Inflammatory macrophage treated with lipopolysaccharide for 4 hours (primary cell): ENCODE results near the gene SIPA1.
A peak's percentile ranks its signal among the peaks of the same experiment; 100 is the strongest.

Experiments used
- DNase-seq: peaks from one replicate; pipeline ENCODE4 v3.0.0-alpha.2; 2020

The SIPA1 gene

DNA sequence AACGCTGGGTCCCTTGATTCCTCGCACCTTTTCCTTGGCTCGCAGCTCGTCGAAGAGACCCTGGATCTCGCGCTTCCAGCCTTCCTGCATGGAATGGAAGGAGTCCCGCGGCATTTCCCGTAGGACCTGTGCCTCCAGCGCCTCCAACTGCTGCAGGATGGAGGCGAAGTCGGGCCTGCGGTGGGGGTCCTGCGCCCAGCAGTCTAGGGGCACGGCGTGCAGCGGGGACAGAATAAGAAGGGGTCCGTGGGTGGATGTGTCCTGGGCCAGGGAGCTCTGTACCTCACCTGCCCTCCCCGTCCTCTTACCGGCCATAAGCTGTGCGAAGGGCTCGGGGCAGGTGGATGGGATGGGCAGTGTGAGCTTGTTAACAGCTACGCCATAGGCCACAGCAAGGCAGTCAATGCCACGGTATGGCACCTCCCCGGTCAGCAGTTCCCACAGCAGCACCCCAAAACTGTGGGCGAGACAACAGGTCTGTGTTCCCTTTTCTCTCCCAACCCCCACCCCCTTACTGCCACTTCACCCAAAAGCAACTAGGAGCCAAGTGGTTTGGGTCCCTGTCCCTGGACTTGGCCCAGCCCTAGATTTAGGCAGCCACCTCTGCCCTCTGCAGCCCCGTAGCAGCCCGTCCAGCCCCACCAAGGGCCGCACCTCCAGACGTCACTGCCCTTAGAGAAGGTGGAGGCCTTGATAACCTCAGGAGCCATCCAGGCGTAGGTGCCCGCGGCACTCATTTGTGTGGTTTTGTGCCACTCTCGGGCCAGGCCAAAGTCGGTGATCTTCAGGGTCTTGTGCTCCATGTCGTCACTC lies 30.1 kb upstream of the SIPA1 start:
- no peak for DNase-seq

DNA sequence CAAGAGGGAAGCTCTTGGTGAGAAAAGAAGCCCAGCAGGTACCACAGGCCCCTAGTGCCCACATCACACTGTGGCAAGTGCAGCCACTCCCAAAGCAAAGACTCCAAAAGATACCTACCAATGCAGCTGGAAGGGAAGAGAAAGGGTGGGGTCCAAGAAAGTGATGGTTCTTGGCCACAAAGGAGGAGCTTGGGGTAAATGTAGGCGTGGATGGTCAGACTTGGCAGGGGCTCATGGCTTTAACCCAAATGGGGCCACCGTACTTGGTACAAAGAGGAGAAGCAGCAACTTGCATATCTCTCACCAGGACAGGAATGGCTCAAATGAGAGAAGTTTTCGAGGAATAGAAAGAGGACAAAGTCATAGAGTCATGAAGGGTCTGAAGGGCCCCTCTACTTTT lies 28.7 kb upstream of the SIPA1 start:
- DNase-seq: no peak

DNA sequence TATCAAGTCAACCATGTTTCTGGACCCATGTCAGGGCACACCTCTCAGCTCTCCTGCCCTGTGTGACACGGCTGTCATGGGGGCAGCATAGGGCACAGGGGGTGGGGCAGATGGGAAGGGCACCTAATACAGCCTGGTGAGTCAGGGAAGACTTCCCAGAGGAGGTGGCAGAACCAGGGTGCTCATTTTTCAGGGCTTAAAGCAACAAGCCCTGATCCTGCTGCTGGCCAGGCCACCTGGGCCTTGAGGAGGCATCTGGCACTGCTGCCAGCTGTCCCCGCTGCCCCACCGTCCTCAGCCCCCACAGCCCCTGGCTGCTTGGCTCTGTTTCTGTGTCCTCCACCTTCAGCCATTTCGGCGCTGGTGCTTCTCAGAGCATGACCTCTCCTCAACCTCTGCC lies 28.2 kb upstream of the SIPA1 start:
- DNase-seq: no peak

DNA sequence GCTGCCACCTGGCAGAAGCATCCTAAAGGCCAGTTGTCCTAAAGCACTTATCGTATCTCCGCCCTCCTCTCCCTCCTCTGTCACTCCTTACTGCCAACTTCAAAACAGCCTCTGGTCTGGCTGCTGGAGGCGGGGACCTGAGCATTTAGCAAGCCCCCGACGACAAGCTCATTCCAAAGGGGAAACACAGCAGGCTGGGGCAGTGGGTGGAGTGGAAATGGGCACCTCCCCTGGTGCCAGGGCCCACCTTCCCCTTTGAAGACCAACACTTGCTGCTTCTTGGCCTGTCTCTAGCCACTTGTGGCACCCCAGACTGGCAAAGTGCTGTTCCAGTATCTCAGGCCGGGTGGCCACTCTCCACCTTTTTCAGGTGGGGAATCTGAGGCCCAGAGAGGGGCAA lies 27.5 kb upstream of the SIPA1 start:
- peak; percentile 26 for DNase-seq

DNA sequence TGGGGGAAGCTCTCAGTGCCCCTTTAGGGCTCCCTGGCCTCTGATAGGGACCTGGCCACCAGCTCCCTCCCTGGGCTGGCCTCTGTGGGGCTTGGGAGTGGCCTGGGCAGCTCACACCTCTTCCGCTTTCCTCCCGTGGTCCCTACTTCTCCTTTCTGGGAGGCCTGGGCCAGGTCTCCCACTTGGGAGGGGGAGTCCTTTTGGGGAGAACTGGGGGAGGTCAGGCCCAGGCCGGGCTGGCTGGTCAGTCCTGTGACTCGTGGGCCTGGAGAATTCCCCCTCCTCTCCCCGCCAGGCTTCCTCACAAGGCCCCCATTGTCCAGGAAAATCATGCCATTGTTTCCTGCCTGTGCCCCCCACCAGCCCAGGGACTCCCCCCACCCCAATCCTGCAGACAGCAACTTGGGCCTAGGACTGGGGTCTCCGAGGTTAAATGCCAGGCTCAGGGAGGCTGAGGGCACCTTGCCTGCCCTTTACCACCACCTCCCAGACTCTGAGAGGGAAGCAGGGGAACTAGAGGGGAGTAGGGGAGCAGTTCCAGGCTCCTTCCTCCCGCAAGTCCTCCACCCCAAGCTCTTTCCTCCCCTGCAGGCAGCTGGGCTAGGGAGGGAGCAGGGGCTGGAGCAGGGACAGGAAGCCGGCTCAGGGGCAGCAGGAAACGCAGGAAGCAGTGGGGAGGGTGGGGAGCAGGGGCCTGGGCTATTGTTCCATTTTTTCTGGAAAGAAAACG lies 26.7 kb upstream of the SIPA1 start:
- DNase-seq: peak; percentile 81

DNA sequence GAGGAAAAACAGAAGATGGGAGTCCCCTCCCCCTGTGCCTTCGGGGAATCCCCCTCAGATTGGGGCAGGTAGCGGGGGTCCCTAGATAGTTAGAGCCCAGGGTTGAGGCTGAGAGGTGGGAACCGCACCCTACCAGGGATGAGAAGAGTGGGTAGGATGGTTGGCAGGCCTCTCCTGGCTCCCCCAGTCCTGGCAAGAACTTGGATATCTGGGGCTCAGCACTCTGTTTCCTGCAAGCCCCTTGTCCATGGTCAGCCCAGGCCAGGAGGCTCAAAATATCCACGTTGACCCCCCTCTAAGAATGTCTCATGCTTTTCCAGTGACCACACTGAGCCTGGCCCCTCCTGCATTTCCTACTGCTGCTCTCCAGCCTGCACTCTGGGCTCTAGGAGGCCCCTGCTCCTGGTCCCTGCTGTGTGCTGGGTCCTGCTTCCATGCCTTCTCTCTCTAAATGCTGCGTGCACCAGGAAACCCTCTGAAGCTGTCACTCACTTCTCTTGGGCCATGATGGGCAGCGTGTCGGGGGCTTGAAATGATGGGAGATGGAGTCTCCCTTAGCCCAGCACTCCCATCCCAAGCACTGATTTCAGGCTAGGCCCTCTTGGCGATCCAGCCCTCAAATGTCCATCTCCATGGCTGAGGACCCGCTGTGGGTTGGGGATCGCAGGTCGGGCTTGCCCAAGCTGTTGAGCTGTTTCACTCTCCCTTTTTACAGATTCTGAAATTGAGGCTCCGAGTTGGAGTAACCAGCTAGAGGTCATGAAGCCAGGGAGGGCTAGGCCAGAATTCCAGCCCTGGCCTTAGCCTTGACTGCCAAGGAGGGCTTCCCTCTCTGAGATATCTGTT lies 25.9 kb upstream of the SIPA1 start:
- no peak for DNase-seq

DNA sequence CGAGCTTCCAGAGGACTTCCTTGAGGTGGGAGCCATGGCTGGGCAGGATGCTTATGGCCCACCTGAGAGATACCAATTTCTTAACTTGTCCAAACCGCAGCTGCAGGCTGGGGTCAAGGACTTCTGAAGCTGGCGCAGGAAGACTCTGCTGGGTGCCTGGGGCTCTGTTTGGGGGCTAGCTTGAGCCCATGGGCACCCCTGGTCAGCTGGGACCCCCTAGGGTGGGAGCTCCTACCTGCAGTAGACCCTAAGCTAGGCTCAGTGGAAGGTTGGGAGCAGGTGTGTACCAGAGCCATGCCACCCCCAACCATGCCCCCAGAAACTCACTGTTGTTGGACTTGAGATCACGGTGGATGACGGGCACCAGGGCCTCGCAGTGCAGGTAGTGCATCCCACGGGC lies 25.2 kb upstream of the SIPA1 start:
- no peak for DNase-seq

DNA sequence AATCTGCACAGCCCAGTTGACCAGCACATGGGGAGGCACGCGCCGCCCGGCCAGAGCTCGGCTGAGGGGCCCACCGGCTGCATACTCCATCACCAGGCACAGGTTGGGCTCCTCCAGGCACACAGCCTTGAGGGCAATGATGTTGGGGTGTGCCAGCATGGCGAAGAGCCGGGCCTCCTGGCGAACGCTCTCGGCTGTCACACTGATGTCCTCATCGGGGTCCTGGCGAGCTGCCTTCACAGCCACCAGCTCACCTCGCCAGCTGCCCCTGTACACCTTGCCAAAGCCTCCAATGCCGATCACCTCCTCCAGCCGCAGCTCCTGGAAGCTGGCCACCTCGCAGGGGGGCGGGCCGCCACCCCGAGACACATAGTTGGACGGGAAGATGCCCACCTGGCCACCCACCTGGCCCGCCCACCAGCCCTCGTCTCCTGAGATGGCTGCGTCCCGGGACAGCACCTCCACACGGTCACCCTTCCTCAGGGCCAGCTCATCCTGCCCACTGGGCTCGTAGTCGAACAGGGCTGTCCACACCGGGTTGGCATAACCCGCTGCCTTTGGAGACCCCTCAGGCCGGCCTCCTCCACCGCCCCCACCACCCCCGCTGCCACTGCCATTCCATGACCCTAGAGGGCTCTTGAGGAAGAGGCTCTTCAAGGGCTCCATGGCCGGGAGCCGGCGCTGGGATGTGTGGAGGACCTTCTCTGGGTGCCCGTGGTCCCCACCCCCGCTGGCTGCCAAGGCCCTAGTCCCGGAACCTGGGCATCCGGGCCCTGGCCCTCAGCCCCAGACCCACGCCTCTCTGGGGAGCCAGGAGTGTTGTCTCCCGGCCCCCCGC lies 24.6 kb upstream of the SIPA1 start:
- DNase-seq: peak; percentile 19

DNA sequence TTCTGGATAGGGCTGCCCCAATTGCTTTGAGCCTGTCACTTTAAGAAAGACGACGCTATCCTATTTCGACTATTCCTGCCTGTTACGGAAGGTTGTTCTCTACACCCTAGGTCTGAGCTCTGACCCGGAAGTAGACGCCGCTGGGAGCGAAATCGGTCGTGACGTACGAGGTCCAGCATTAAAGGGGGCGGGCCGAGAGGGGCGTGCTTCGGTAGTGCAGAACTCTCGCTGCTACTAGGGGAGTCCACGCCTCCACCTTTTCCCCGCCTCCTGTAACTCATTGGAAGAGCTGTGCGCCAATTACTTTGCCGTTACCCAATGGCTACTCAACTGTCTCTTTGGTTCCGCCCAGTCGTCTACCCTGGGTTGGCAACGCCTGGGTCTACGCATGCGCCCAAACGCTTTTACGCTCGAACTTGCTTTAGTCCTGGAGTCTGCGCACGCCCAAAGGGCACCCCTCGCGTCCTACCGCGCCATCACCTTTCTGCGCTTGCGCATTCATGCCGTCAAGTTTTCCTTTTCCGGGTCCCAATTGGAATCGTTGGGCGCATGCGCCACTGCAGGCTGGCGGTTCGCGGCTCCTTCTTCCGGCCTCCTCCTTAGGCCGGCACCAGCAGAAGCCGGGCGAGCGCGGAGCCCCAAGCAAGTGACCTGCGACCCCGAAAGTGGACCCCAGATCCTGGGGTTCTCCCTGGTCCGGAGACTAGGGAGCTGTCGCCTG lies 22.5 kb upstream of the SIPA1 start, which contains the start of gene PCNX3:
PCNX3 (plus strand) TSS at position 548 of the 721 bp plus-strand sequence. CDS start 536 bp downstream, outside the sequence.
- DNase-seq: peak; percentile 100

DNA sequence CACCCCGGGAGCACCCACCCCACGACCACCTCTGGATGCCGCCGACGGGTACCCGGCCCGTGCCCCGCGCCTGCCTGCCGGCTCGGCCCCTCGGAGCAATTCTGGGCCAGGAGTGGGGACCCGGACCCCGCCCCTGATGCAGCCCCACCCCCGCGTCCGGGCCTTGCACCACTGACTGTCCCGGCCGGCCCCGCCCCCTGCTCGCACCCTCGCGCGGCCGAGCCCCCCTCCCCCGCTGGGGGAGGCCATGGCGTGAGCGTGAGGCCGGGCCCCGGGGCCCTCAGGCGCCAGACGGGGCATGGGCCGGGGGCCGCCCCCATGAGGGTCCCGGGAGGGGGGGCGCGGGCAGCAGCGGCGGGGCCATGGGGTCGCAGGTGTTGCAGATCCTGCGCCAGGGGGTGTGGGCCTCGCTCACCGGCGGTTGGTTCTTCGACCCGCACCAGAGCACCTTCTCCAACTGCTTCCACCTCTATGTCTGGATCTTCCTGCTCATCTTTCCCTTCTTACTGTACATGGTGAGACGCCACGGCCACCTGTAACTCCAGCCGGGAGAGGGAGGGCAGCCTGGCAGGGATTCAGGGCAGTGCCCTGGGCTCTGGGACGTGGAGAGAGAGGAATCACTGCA lies 21.8 kb upstream of the SIPA1 start:
- DNase-seq: no peak

DNA sequence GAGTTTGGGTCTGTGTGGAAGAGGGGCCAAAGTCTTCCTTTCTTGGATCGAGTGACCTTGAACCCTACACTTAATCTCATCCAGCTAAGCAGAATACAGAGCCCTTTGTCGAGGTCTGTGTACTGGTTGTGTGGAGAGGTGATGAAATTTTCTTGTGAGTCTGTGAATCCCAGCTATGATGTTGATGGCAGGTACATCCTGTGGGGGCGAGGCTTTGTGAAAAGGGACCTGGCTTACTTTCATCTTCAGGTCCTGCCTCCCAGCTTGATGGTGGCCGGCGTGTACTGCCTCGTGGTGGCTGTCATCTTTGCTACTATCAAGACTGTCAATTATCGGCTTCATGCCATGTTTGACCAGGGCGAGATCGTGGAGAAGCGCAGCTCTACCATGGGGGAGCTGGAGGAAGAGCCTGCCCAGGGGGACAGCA lies 21.3 kb upstream of the SIPA1 start:
- no peak for DNase-seq

DNA sequence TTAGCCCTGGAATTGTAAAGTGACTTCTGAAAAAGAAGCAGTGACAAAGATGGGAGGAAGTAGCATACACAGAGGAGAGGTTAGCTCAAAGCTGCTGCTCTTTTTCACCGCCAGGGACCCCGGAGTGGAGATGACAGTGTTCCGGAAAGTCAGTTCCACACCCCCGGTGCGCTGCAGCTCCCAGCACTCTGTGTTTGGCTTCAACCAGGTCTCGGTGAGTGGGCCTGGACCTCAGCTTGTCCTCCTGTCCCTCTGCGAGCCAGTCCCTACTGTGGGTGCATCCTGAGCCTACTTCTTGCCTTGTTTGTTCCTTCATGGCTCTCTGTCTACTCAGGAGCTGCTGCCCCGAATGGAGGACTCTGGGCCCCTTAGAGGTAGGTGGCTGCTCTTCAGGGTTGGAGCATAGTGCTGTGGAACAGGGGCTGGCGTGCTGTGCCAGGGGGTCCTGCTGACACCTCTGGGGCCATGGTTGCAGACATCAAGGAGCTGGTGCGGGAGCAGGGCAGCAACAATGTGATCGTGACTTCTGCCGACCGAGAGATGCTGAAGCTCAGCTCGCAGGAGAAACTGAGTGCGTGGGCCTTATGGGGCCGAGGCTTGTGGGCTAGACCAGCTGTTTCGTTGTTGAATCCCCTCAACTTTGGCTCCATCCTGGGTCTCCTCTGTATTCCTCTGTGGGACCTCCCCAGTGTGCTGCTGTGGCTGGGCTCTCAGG lies 20.6 kb upstream of the SIPA1 start:
- DNase-seq: no peak

DNA sequence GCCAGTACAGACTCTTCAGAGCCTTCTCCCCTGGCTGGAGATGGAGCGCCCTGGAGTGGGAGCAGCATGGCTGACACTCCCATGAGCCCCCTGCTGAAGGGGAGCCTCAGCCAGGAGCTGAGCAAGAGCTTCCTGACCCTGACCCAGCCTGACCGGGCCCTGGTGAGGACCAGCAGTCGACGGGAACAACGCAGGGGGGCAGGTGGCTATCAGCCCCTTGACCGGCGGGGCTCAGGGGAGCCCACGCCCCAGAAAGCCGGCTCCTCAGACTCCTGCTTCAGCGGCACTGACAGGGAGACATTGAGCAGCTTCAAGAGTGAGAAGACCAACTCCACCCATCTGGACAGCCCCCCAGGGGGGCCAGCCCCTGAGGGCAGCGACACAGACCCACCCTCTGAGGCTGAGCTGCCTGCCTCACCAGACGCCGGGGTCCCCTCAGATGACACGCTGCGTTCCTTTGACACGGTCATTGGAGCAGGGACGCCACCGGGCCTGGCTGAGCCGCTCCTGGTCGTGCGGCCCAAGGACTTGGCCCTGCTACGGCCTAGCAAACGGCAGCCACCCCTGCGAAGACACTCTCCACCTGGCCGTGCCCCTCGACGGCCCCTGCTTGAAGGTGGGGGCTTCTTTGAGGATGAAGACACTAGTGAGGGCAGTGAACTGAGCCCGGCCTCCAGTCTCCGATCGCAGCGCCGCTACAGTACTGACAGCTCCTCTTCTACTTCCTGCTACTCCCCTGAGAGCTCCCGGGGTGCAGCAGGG lies 19.7 kb upstream of the SIPA1 start:
- DNase-seq: no peak

DNA sequence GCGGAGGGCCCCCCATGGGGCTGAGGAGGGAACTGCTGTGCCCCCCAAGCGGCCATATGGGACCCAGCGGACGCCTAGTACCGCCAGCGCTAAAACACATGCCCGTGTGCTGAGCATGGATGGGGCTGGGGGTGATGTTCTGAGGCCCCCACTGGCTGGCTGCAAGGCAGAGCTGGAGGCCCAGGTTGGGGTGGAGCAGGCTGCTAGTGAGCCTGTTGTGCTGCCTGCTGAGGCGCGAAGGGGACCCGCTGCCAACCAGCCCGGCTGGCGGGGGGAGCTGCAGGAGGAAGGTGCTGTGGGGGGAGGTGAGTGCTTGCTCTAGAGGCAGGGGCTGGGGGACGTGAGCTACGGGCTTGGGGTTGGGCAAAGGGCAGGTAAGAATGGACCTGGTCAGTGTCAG lies 19.1 kb upstream of the SIPA1 start:
- no peak for DNase-seq

DNA sequence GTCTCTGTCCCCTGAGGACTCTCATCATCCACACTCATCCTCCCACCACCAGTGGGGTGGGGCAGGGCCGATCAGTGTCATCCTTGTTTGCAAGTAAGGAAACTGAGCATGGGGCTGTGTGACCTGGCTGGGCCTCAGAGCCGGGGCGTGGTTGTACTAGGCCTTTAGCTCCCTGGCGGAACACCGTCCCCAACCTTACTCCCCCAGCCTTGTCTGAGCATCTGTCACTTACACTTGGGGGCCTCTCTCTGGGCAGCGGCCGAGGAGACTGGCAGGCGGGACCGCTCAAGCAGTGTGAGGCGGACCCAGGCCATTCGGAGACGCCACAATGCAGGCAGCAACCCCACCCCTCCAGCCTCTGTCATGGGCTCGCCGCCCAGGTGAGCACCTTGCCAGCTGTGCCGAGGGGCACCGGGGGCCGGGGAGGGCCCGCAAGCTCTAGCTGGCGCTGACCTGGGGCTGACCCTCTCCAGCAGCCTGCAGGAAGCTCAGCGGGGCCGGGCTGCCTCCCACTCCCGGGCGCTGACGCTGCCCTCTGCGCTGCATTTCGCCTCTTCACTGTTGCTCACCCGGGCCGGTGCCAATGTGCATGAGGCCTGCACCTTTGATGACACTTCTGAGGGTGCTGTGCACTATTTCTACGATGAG lies 18.5 kb upstream of the SIPA1 start:
- no peak for DNase-seq

DNA sequence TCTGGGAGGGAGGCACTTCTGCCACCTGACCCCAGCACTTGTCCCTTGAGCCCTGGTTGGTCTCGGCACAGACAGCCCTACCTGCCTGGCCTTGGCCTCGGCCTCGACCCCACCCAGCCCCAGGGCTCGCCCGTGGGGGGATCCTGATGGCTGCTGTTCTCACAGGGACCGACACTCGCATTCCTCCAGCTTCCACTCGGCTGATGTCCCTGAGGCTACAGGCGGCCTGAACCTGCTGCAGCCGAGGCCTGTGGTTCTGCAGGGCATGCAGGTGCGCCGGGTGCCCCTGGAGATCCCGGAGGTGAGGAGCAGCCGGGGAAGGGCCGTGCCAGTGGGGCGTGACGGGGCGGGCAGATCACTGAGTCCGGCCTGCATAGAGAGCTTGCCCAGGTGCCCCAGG lies 17.2 kb upstream of the SIPA1 start:
- DNase-seq: no peak

DNA sequence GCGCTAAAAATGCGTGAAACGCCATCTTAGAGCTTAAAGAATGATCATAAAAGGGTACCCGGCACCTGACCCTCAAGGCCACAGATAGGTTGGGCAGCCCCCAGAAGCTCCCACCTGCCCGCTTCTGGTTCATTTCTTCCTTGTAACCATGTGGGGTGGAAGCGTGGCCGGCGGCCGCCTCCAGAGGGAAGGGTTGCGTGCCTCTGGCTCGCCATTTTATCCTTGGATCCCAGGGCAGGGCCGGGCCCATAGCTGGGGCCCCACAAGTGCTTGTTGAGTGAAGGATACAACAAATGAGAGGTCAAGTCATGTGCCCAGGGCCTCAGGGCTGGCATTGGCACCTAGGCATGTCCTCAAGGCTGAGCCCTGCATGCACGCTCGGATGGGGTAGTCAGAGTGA lies 16.4 kb upstream of the SIPA1 start:
- no peak for DNase-seq

DNA sequence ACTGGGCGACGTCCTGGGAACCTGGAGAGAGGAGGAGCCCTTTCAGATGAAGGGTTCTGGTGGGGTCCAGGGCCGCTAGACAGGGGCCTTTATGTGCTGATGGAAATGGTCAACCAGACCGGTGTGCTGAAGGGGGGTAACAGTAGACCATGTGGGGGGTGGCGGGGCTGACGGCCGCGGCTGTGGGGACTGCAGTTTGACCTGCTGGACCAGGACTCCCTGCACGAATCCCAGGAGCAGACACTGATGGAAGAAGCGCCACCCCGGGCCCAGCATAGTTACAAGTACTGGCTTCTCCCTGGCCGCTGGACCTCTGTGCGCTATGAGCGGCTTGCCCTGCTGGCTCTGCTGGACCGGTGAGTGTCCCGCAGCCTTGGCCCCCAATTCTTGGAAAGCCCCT lies 15.9 kb upstream of the SIPA1 start:
- DNase-seq: no peak

DNA sequence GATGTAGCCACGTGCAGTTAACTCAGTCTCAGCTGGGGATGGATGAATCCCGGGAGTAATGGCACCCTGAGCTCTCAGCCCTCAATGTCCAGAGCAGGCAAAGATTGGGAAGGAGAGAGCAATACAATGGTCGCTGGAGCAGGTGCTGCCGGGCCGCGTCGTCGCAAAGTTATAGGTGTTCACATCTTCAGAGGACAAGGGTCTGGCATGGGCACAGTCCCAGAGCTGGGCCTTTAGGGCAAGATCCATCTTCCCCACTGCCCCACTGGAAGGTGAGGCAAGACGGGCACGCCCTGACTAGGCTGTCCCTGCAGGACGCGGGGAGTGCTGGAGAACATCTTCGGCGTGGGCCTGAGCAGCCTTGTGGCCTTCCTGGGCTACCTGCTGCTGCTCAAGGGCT lies 14.7 kb upstream of the SIPA1 start:
- no peak for DNase-seq
